ENCODE data around the gene OSER1. TPM values are rescaled to one million over a fixed set of nuclear protein-coding genes. Genes with fewer than 3 reads are reported as not detected.
A peak's percentile ranks its signal among the peaks of the same experiment; 100 is the strongest.

Gene OSER1
- total RNA-seq, 1 donor from 2014 or later = 32.8 TPM

GRCh38 chr20:44231713-44232468, 21.3 kb upstream of the OSER1 start:
- ATAC-seq (ENCODE audit: poor library complexity) (no peak), DNase-seq (no peak)
- intact Hi-C loops (cut with DNase I) = no loop called here

DNA sequence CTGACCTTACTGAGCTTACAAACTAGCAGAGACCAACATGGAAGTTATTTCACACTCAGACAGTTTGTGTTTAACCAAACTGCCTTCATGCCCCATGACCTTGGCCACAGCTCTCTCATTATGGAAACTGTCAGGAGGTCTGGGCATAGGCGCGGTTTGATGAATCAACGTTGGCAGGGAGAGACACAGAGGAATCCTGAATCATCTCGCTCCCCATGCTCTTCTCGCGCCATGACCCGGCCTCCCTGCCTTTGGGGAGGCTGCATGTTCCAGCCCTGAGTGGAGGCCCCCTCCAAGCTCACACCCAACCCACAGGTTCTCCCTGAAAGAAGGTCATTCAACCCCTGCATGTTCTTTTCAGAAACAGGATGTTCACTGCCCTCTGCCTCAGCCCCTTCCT, 20.6 kb upstream of the OSER1 start:
- intact Hi-C loops (cut with DNase I) = no loop called here
- ATAC-seq (ENCODE audit: poor library complexity) = no peak
- DNase-seq = no peak

- ATAC-seq (ENCODE audit: poor library complexity) = peak; percentile 39
Observed at GRCh38 chr20:44228465-44229258, 18.1 kb upstream of the OSER1 start.

DNA sequence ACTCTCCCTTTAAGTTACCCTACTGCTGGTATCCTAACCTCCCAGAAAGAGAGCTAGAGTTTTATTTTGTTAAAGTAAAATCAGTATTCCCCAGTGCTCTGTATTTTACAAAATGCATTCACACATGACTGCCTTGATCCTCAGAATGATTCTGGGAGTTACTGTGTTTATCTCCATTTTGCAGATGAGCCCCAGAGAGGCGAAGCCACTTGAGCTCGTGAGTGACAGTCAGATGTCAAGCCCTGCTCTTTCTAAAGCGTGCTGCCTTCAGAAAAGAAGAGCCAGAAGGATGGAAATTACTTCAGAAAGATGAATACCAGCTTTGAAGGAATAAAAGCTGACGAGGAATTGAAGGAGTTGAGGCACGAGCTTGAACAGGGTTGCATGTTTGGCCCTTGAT, 14.1 kb upstream of the OSER1 start:
- no peak for ATAC-seq (ENCODE audit: poor library complexity)
- intact Hi-C loops (cut with DNase I) = no loop called here
- DNase-seq = no peak

More at GRCh38 chr20:44228465-44229258, 18.1 kb upstream of the OSER1 start:
- intact Hi-C loops (cut with DNase I) = no loop called here
- DNase-seq = no peak

DNA sequence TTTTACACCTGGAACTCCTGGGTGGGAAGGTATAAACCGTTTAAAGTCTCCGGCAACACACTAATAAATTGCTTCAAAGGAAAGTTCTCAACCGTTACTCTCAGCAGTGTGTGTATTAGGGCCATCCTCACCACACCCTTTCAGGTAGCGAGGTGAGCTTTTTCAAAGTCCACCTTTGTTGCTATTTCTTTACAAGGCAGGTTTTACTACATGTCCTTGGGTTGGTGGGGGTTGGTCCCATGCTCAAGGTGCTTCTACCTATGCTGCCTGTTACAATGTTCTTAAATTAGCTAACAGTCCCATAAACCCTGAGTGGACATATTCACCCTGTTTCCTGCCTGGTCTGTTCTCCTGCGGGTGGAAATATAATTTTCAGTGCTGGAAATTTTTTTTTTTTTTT, 13.2 kb upstream of the OSER1 start:
- DNase-seq = no peak
- intact Hi-C loops (cut with DNase I) = no loop called here
- ATAC-seq (ENCODE audit: poor library complexity) = no peak

DNA sequence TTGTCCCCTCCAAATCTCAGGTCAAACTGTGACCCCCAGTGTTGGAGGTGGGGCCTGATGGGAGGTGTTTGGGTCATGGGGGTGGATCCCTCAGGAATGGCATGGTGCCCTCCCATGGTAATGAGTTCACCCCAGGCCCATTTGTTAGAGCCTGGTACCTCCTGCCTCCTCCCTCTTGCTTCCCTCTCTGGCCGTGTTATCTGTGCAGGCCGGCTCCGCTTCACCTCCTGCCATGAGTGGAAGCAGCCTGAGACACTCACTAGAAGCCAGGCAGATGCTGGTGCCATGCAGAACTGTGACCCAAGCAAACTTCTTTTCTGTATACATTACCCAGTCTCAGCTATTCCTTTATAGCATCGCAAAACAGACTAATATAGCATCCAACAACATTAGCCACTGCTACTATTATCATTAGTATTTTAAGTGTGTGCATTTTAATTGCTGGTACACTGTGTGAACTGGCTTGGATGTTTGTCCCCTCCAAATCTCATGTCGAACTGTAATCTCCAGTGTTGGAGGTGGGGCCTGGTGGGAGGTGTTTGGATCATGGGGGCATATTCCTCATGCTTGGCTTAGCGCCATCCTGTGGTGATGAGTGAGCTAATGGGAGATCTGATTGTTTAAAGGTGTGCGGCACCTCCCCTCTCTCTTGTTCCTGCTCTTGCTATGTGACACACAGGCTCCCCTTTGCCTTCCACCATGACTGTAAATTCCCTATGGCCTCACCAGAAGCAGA, 12.2 kb upstream of the OSER1 start:
- intact Hi-C loops (cut with DNase I) = no loop called here
- no peak for DNase-seq
- ATAC-seq (ENCODE audit: poor library complexity) = peak; percentile 74

DNA sequence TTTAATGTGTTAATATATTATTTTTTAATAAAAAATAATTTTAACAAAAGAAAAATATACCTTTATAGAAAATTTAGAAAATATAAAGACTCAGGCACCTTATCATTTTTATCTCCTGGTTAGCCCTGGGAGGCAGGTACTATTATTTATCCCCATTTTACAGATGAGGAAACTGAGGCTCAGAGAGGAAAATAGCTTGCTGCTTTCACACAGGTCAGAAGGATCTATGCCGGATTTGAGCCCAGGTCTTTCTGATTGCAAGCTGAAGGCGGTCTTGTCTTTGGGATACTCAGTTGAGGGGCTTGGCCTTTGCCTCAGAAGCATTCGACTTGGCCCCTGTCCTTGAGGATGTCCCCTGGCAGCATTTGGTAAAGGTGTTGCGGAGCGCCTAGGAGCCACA, 11.5 kb upstream of the OSER1 start:
- intact Hi-C loops (cut with DNase I) = no loop called here
- ATAC-seq (ENCODE audit: poor library complexity) = no peak

DNA sequence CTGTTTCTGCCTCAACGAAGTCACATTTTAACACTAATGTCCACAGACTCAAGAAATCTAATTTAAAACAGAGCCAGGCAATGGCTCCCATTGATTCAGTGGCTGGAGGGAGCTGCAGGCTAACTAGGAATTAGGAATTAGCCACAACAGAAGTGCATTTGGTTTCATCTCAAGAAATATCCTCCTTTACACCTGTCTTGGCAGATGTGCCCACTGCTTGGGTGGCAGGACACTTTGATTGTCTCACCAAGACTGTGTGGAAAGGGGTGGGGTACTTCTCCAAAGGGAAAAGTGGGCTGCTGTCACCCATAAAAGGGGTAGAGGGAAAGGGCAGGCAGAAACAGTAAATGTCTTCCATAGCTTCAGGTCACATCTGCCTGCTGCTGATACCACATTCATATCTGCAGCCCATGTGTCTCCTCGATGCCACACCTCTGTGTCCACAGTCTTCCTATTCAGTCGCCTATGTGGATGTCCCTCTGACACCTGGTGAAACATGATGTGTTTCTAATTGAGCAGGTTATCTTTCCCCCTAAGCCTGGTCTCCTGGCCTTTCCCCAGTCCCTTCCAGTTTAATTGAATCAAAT, 10.9 kb upstream of the OSER1 start:
- intact Hi-C loops (cut with DNase I) = no loop called here
- no peak for ATAC-seq (ENCODE audit: poor library complexity)
- no peak for DNase-seq

More for the DNA sequence above, 11.5 kb upstream of the OSER1 start:
- no peak for DNase-seq

GRCh38 chr20:44219791-44220190, 9.2 kb upstream of the OSER1 start:
- intact Hi-C loops (cut with DNase I) = loop anchor here (5.0 to 10.0 kb wide), 3 partner anchors 168 to 665 kb away; partner anchors contain the start of gene YWHAB
- DNase-seq (no peak), ATAC-seq (ENCODE audit: poor library complexity) (no peak)

DNA sequence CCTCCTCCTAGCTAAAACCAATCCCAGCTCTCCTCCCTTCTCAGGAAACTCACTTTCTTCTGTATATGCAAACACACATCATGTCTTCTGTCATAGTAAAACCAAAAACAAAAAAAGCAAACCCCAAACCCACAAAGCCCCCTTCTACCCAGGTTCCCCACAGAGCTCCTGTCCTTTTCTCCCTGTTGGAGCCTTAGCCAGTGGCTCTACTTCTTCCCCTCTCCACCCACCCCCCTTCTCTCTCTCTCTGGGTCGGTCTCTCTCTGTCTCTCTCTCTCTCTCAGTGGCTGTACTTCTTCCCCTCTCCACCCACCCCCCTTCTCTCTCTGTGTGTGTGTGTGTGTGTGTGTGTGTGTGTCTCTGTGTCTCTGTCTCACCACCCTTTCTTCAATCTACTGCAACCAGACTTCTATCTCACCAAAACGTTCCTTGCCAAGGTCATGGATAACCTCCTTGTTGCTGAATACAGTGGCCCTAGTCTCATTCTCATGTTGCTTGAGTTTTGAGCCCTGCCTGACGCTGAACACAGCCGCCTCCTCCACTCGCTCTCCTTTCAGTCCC, 8.7 kb upstream of the OSER1 start:
- ATAC-seq (ENCODE audit: poor library complexity) = no peak
- no peak for DNase-seq
- intact Hi-C loops (cut with DNase I) = loop anchor here (5.0 to 10.0 kb wide), 3 partner anchors 168 to 666 kb away; partner anchors contain the start of gene YWHAB

DNA sequence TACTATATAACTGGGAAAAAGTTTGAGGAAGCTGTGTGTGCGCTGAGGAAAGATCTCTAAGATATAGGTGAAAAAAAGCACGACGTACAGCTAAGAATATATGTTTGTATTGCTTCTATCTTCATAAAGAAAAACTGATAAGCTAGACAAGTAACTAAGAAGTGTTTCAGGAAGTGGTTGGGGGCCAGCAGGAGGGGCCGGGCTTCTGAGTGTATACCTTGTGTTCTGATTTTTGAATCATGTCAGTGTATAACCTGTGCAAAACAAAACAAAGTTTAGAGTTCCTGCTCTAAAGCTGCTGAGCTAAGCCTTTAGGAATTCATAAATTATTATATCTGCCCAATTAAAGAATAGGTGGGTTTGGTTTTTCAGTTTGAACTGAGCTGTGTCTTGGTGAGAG, 7.9 kb upstream of the OSER1 start:
- intact Hi-C loops (cut with DNase I) = loop anchor here (5.0 to 10.0 kb wide), 3 partner anchors 169 to 666 kb away; partner anchors contain the start of gene YWHAB
- ATAC-seq (ENCODE audit: poor library complexity) = no peak
- DNase-seq = no peak

GRCh38 chr20:44217342-44218092, 6.9 kb upstream of the OSER1 start:
- intact Hi-C loops (cut with DNase I) = loop anchor here (2.0 to 10.0 kb wide), 4 partner anchors 170 to 667 kb away; partner anchors contain the start of gene YWHAB
- peak; percentile 87 for ATAC-seq (ENCODE audit: poor library complexity)
- DNase-seq = peak; percentile 71

- peak; percentile 81 for DNase-seq
- ATAC-seq (ENCODE audit: poor library complexity) = no peak
- intact Hi-C loops (cut with DNase I) = loop anchor here (2.0 to 10.0 kb wide), 4 partner anchors 96 to 670 kb away; partner anchors contain the start of genes FITM2 and YWHAB
Observed at GRCh38 chr20:44215125-44215524, 4.6 kb upstream of the OSER1 start.

DNA sequence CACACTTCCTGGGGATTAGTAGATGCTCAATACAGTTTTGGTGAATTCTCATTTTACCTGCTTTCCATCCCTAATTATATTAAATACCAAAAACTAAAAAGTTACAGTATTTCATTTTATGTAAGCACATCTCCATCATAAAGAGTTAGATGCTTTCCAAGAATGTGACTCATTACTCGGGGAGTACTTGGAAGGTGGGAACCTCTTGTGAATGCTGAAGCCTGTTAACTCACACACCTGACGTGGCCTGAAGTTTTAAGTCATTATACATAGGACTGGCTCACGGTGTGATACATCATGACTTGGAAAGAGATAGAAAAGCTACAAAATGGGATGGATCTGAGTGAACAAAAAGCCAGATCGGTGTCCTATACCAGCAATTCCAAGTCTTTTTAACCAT, 2.2 kb upstream of the OSER1 start:
- intact Hi-C loops (cut with DNase I) = loop anchor here (10.0 kb wide), 2 partner anchors 402 to 672 kb away; partner anchors contain the start of gene YWHAB
- no peak for ATAC-seq (ENCODE audit: poor library complexity)

DNA sequence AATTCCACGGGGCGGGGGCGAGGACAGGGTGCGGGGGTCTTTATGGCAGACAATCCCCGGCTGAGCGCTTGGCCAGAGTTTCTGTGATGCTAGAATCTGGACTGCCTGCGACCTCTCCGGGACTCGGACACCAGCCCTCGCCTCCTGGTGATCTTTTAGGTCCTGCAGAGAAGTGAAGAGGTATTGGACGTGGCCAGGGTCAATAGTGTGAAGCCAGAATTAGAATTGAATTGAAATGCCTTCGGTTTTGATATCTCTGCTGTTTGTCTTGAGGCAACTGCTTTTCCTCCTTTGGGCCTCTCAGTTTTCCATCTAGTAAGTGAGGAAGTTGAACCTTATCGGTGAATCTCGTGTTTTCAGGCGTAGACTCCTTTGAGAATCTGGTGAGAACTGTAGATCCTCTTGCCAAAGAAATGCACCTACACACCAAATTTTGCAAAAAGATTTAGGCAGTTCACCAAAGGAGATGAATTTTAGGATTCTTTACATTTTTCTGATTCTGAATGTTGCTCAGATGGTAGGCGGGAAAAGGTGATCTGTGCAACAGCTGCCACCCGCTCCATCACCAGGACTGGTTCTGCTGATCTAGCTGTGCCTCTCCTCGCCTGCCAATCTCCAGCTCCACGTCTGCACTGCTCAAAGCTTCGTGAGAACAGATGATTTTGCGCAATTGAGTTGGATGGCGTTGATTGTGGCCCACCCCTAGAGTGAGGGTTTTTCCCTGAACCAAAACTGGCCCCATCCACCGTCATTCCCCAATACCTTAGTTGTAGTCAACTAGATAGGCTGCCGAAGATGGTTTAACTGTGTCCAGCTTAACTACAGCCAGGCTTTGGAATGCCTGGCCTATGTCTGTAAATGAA, 837 bp upstream of the OSER1 start:
- ATAC-seq (ENCODE audit: poor library complexity) = no peak
- intact Hi-C loops (cut with DNase I) = loop anchor here (10.0 kb wide), 2 partner anchors 403 to 673 kb away; partner anchors contain the start of gene YWHAB
- no peak for DNase-seq

More for the DNA sequence above, 2.2 kb upstream of the OSER1 start:
- no peak for DNase-seq

DNA sequence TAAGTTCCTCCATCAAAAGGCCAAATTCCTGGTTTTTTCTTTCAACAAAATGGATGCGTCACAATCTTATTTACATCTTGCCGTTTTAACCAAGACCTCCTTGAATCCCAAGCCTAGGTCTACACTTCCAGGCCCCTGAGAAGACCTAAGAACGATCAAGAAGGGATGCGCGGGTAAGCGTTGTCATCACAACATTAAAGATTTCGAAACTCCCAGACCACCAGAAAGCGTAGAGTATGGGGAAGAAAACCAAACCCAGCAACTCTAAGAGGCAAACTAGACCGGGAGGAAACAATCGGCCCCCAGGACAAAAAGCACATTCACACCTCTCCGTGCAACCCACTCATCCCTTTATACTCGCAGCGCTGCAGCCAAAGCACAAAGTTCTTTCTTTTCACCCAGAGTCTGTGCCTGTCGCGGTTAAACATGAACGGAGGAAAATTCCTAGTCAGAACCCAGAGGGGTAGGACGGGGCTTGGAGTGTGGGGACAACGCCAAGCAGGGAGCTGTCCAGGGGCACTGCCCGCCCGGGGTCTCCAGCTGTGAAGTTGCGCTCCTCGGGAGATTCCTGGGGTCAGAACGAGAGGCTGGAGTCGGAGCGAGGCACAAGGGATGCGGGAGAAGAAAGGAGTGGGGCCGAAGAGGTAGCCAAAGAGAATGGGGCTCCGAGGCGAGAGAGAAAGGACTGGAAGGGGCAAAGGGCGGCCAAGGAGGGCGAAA, 725 bp downstream of the OSER1 start:
- ATAC-seq (ENCODE audit: poor library complexity) (peak; percentile 4), DNase-seq (no peak)
- intact Hi-C loops (cut with DNase I) = loop anchor here (10.0 kb wide), 2 partner anchors 405 to 675 kb away; partner anchors contain the start of gene YWHAB

Measured in Right ventricle myocardium superior (tissue), 1 donor.